Mesenchymal stem cell (in vitro differentiated cells and primary cell): Measurements from ENCODE around the gene GALNT18.

Experiments used
- DNase-seq: peaks from one replicate; pipeline ENCODE4 v3.0.0-alpha.2; 2013
- H2AFZ ChIP-seq: one replicate; pipeline ENCODE4 v1.6.1; 2013; ENCODE audit warnings: low read depth, mild to moderate bottlenecking, control low read depth, inconsistent platforms, low read length, moderate library complexity
- H2AK5ac ChIP-seq: 2 replicates; pipeline ENCODE4 v1.6.1; 2013; ENCODE audit warnings: low read length, moderate library complexity, mild to moderate bottlenecking, inconsistent platforms; ENCODE audit not compliant: severe bottlenecking
- H2BK120ac ChIP-seq: one replicate; pipeline ENCODE4 v1.6.1; 2013; ENCODE audit warnings: low read depth, mild to moderate bottlenecking, inconsistent platforms, low read length, moderate library complexity
- H2BK12ac ChIP-seq, 2 experiments: one replicate each; pipeline ENCODE4 v1.6.1; 2013; ENCODE audit warnings: inconsistent platforms in 2 of 2, low read length in 2 of 2, mild to moderate bottlenecking in 2 of 2, moderate library complexity in 2 of 2, control low read depth in 1 of 2
- H2BK15ac ChIP-seq: one replicate; pipeline ENCODE4 v1.6.1; 2013; ENCODE audit warnings: mild to moderate bottlenecking, low read depth, inconsistent platforms; ENCODE audit not compliant: poor library complexity, severe bottlenecking
- H2BK5ac ChIP-seq: 2 replicates; pipeline ENCODE4 v1.6.1; 2013; ENCODE audit warnings: low read depth, mild to moderate bottlenecking, low read length, control low read depth, inconsistent platforms; ENCODE audit not compliant: poor library complexity, severe bottlenecking
- H3K14ac ChIP-seq, 2 experiments: one replicate each; pipeline ENCODE4 v1.6.1; 2013; ENCODE audit warnings: inconsistent platforms in 2 of 2, low read length in 2 of 2, control low read depth in 1 of 2, mild to moderate bottlenecking in 1 of 2, moderate library complexity in 1 of 2
- H3K18ac ChIP-seq, 2 experiments: one replicate each; pipeline ENCODE4 v1.6.1; 2013; ENCODE audit warnings: inconsistent platforms in 2 of 2, low read length in 2 of 2, control low read depth in 1 of 2, low read depth in 1 of 2, mild to moderate bottlenecking in 1 of 2
- H3K23ac ChIP-seq, 2 experiments: one replicate each; pipeline ENCODE4 v1.6.1; 2013; ENCODE audit warnings: inconsistent platforms in 2 of 2, low read length in 2 of 2, mild to moderate bottlenecking in 2 of 2, moderate library complexity in 2 of 2, control low read depth in 1 of 2
- H3K27ac ChIP-seq: 2 replicates; pipeline ENCODE4 v1.5.1; 2013; ENCODE audit warnings: mild to moderate bottlenecking, moderate library complexity, low read length, control low read depth, inconsistent platforms; ENCODE audit not compliant: poor library complexity, severe bottlenecking
- H3K27me3 ChIP-seq, 2 experiments: 2 replicates each; pipeline versions ENCODE4 v1.6.1 to v1.7.0; 2013; ENCODE audit warnings: low read length in 2 of 2, mild to moderate bottlenecking in 2 of 2, moderate library complexity in 2 of 2, control low read depth in 1 of 2, inconsistent platforms in 1 of 2; ENCODE audit not compliant: control insufficient read depth in 1 of 2, insufficient read depth in 1 of 2
- H3K36me3 ChIP-seq, 2 experiments: 2 replicates each; pipeline versions ENCODE4 v1.6.1 to v1.7.0; 2013; ENCODE audit warnings: low read length in 2 of 2, control low read depth in 1 of 2, inconsistent platforms in 1 of 2, low read depth in 1 of 2, mild to moderate bottlenecking in 1 of 2; ENCODE audit not compliant: insufficient read depth in 2 of 2, control insufficient read depth in 1 of 2
- H3K4ac ChIP-seq, 2 experiments: one replicate each; pipeline ENCODE4 v1.6.1; 2013; ENCODE audit warnings: inconsistent platforms in 2 of 2, low read length in 2 of 2, mild to moderate bottlenecking in 2 of 2, moderate library complexity in 2 of 2, control low read depth in 1 of 2, low read depth in 1 of 2
- H3K4me1 ChIP-seq: 2 replicates; pipeline ENCODE4 v1.6.1; 2013; ENCODE audit warnings: low read depth, low read length, control low read depth; ENCODE audit not compliant: control insufficient read depth, insufficient read depth
- H3K4me2 ChIP-seq: 2 replicates; pipeline ENCODE4 v1.6.1; 2013; ENCODE audit warnings: low read length, mild to moderate bottlenecking, inconsistent platforms; ENCODE audit not compliant: poor library complexity, severe bottlenecking
- H3K4me3 ChIP-seq, 2 experiments: 2 replicates each; pipeline versions ENCODE4 v1.5.1 to v1.7.0; 2013; ENCODE audit warnings: low read length in 2 of 2, mild to moderate bottlenecking in 2 of 2, control low read depth in 1 of 2, low read depth in 1 of 2; ENCODE audit not compliant: insufficient read depth in 1 of 2
- H3K79me1 ChIP-seq: replicated peaks from 2 replicates; pipeline ENCODE4 v1.6.1; 2013; ENCODE audit warnings: mild to moderate bottlenecking, control low read depth, low read length, inconsistent platforms; ENCODE audit not compliant: poor library complexity, severe bottlenecking
- H3K9ac ChIP-seq: 2 replicates; pipeline ENCODE4 v1.7.0; 2013; ENCODE audit warnings: mild to moderate bottlenecking, low read length, moderate library complexity
- H3K9me3 ChIP-seq: 2 replicates; pipeline ENCODE4 v1.7.0; 2013; ENCODE audit warnings: mild to moderate bottlenecking, low read length; ENCODE audit not compliant: control insufficient read depth
- H4K8ac ChIP-seq: one replicate; pipeline ENCODE4 v1.6.1; 2013; ENCODE audit warnings: inconsistent platforms, mild to moderate bottlenecking, low read length, moderate library complexity
- H4K91ac ChIP-seq: one replicate; pipeline ENCODE4 v1.6.1; 2013; ENCODE audit warnings: mild to moderate bottlenecking, low read length, inconsistent platforms
- WGBS: methylation state at CpG from one replicate; pipeline ENCODE4 v1.1.7; 2013; ENCODE audit warnings: mixed read lengths; 5-methylcytosine and 5-hydroxymethylcytosine counted together

Gene GALNT18

GRCh38 chr11:11301212-11301611 lies 320.6 kb downstream of the GALNT18 start:
- no peak overlapping the region for H2BK12ac ChIP-seq

GRCh38 chr11:11297578-11297977 lies 324.2 kb downstream of the GALNT18 start:
- H3K23ac ChIP-seq = no peak overlapping the region
- H3K14ac ChIP-seq = no peak overlapping the region
- H3K79me1 ChIP-seq = no peaks in the 10 kb centered on the region
- H3K18ac ChIP-seq = peak overlapping the region in 1 of 2 experiments; percentile 19
- no peak overlapping the region for H3K27ac ChIP-seq
- no peak overlapping the region for H2BK120ac ChIP-seq
- H3K9ac ChIP-seq = no peak overlapping the region
- H4K91ac ChIP-seq = no peak overlapping the region
- no peaks in the 10 kb centered on the region for H3K36me3 ChIP-seq
- 63% methylated on average over 6 of the region's 6 CpGs for WGBS
- no peak overlapping the region for H2AFZ ChIP-seq
- H3K4ac ChIP-seq = no peak overlapping the region
- no peak overlapping the region for H2BK15ac ChIP-seq
- H3K9me3 ChIP-seq = no peaks in the 10 kb centered on the region
- H3K4me3 ChIP-seq = no peak overlapping the region
- no peak overlapping the region for H4K8ac ChIP-seq
- H3K4me1 ChIP-seq = no peaks in the 10 kb centered on the region
- H3K27me3 ChIP-seq = peaks cover 54 to 58% of the 10 kb centered on the region in 2 experiments
- H2BK12ac ChIP-seq = no peak overlapping the region
- H2BK5ac ChIP-seq = no peak overlapping the region
- no peak overlapping the region for H2AK5ac ChIP-seq
- no peak for DNase-seq
- no peak overlapping the region for H3K4me2 ChIP-seq

More at GRCh38 chr11:11301212-11301611, 320.6 kb downstream of the GALNT18 start:
- Histone ChIP-seq H3K27me3 (peaks cover 41 to 69% of the 10 kb centered on the region in 2 experiments), H3K4me1 (no peaks in the 10 kb centered on the region), H4K91ac (no peak overlapping the region), H3K4me3 (no peak overlapping the region), H3K18ac (no peak overlapping the region), H3K9ac (no peak overlapping the region), H3K36me3 (no peaks in the 10 kb centered on the region), H2BK15ac (no peak overlapping the region), H2BK120ac (no peak overlapping the region), H3K14ac (no peak overlapping the region), H4K8ac (no peak overlapping the region), H3K79me1 (no peaks in the 10 kb centered on the region), H2AK5ac (no peak overlapping the region), H2AFZ (no peak overlapping the region), H3K23ac (no peak overlapping the region), H3K27ac (no peak overlapping the region), H3K4ac (no peak overlapping the region), H3K9me3 (no peaks in the 10 kb centered on the region), H3K4me2 (no peak overlapping the region), H2BK5ac (no peak overlapping the region)
- 73% methylated on average over 6 of the region's 6 CpGs for whole genome bisulfite sequencing
- DNase-seq = no peak

GRCh38 chr11:11296434-11296833 lies 325.4 kb downstream of the GALNT18 start:
- H3K36me3 ChIP-seq = no peaks in the 10 kb centered on the region
- no peak overlapping the region for H3K14ac ChIP-seq
- no peak overlapping the region for H4K8ac ChIP-seq
- 41% methylated on average over 3 of the region's 3 CpGs for WGBS
- H4K91ac ChIP-seq = no peak overlapping the region
- H3K79me1 ChIP-seq = no peaks in the 10 kb centered on the region
- H2AFZ ChIP-seq = no peak overlapping the region
- H2BK120ac ChIP-seq = no peak overlapping the region
- no peak overlapping the region for H3K4ac ChIP-seq
- no peak for DNase-seq
- no peak overlapping the region for H3K9ac ChIP-seq
- H2AK5ac ChIP-seq = no peak overlapping the region
- no peak overlapping the region for H3K18ac ChIP-seq
- H2BK15ac ChIP-seq = no peak overlapping the region
- no peak overlapping the region for H2BK5ac ChIP-seq
- H3K4me2 ChIP-seq = no peak overlapping the region
- H3K23ac ChIP-seq = no peak overlapping the region
- no peak overlapping the region for H3K4me3 ChIP-seq
- no peaks in the 10 kb centered on the region for H3K9me3 ChIP-seq
- peaks cover 52 to 65% of the 10 kb centered on the region in 2 experiments for H3K27me3 ChIP-seq
- no peak overlapping the region for H2BK12ac ChIP-seq
- H3K4me1 ChIP-seq = no peaks in the 10 kb centered on the region
- H3K27ac ChIP-seq = no peak overlapping the region

GRCh38 chr11:11294551-11294855 lies 327.3 kb downstream of the GALNT18 start:
- H3K9ac ChIP-seq = no peak overlapping the region
- no peak overlapping the region for H2AK5ac ChIP-seq
- no peak overlapping the region for H2BK15ac ChIP-seq
- H3K9me3 ChIP-seq = no peaks in the 10 kb centered on the region
- no peak overlapping the region for H3K18ac ChIP-seq
- H2BK12ac ChIP-seq = no peak overlapping the region
- no peaks in the 10 kb centered on the region for H3K79me1 ChIP-seq
- H3K27me3 ChIP-seq = peaks cover 42 to 58% of the 10 kb centered on the region in 2 experiments
- DNase-seq = no peak
- H3K23ac ChIP-seq = no peak overlapping the region
- H3K4me1 ChIP-seq = no peaks in the 10 kb centered on the region
- no peak overlapping the region for H4K8ac ChIP-seq
- no peak overlapping the region for H3K4me2 ChIP-seq
- no peak overlapping the region for H3K4me3 ChIP-seq
- no peak overlapping the region for H4K91ac ChIP-seq
- no peak overlapping the region for H3K4ac ChIP-seq
- no peak overlapping the region for H2BK120ac ChIP-seq
- H2BK5ac ChIP-seq = no peak overlapping the region
- no peak overlapping the region for H2AFZ ChIP-seq
- WGBS = 56% methylated on average over 3 of the region's 3 CpGs
- no peaks in the 10 kb centered on the region for H3K36me3 ChIP-seq
- H3K27ac ChIP-seq = no peak overlapping the region
- no peak overlapping the region for H3K14ac ChIP-seq
